ENCODE data around the gene MBD6.

DNA sequence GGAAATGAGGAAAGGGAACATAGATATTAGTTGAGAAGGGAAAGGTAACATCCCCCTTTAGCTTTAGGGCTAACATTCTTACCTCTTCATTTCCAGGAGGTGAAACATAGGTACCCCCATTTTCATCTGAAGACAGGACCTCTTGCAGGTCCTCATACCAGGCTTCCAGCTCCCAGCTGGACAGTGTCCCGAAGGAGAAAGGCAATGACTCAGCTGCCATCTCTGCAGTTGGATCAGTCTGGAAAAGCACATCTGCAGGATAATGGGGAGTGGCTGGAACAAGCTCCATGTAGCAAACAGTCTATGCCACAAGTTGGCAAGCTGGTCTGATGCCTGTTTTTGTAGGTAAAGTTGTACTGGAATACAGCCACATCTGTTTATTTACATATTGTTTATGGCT lies 5.4 kb upstream of the MBD6 start:
- TF ChIP-seq L3MBTL2 (conservative IDR thresholded peaks at IDR 0.05) (no peak), BHLHE40 (IDR thresholded peaks at IDR 0.05; ENCODE audit: borderline replicate concordance) (no peak), FOXM1 (IDR thresholded peaks at IDR 0.05; ENCODE audit: borderline replicate concordance) (no peak), SP1 (IDR thresholded peaks at IDR 0.05) (no peak), HDGF (IDR thresholded peaks at IDR 0.05; ENCODE audit: borderline replicate concordance) (no peak), ARNT (IDR thresholded peaks at IDR 0.05) (no peak), ELF4 (IDR thresholded peaks at IDR 0.05) (no peak), TARDBP (IDR thresholded peaks at IDR 0.05) (no peak)

Measured in HEK293T (cell line).